GM12892 (cell line): ENCODE measurements around the gene TBC1D25.

Source experiments
- POLR2AphosphoS5 ChIP-seq: IDR thresholded peaks from 2 replicates; pipeline ENCODE4 v1.6.1; 2011; ENCODE audit warnings: low read depth, low read length, control low read depth
- TAF1 ChIP-seq: IDR thresholded peaks from 2 replicates; pipeline ENCODE4 v1.6.1; 2011; ENCODE audit warnings: low read depth, mild to moderate bottlenecking, control low read depth, low read length, borderline replicate concordance

- no peak for TF ChIP-seq POLR2AphosphoS5
- no peak for TF ChIP-seq TAF1
Observed at GRCh38 chrX:48532161-48532560, 7.4 kb upstream of the TBC1D25 start.
